GM12878 (cell line): ENCODE results near the gene SLC43A3. TPM values are rescaled to one million over a fixed set of nuclear protein-coding genes. Genes with fewer than 3 reads are reported as not detected.
A peak's percentile ranks its signal among the peaks of the same experiment; 100 is the strongest.

Experiments used
- ATAC-seq: fragments of 200-7000 bp; cut with Tn5 transposase; 3 replicates; pipeline ENCODE4 v1.9.1; 2020; ENCODE audit warnings: mild to moderate bottlenecking, moderate library complexity
- BruUV-seq: library from RNA; stranded (reverse); fragments of 400-500 nt; replicated peaks from 2 replicates; lab custom pipeline; 2021; lab: Mats Ljungman, UMichigan
- CTCF ChIA-PET: fragments of 300-600 bp; sonication (Branson Sonifier 250); formaldehyde crosslinking; extraction: SDS; loops from one replicate; lab custom pipeline; 2021; ENCODE audit warnings: inconsistent platforms; lab: Yijun Ruan, JAX
- POLR2A ChIA-PET: fragments of 350-600 bp; formaldehyde crosslinking; extraction: SDS; loops from one replicate; lab custom pipeline; 2021; ENCODE audit warnings: inconsistent platforms; lab: Charles Lee
- RAD21 ChIA-PET: fragments of 300-600 bp; sonication (Branson Sonifier 250); formaldehyde crosslinking; loops from one replicate; lab custom pipeline; 2023; ENCODE audit warnings: antibody characterized with exemption; ENCODE audit not compliant: unreplicated experiment; lab: Charles Lee
- SMC1A ChIA-PET: fragments of 300-600 bp; sonication (Branson Sonifier 250); formaldehyde crosslinking; loops from one replicate; lab custom pipeline; 2023; ENCODE audit not compliant: unreplicated experiment, uncharacterized antibody; lab: Charles Lee
- DNase-seq: peaks from one replicate; pipeline ENCODE4 v3.0.0-alpha.2; 2011; ENCODE audit warnings: low read depth, low spot score
- FAIRE-seq: peaks from 3 replicates; lab custom pipeline; 2011; peaks lifted over from hg19 to GRCh38; lab: Jason Lieb, UNC
- H2AFZ ChIP-seq: 2 replicates; pipeline ENCODE4 v1.6.0; 2011; ENCODE audit warnings: low read depth, low read length, control low read depth; ENCODE audit not compliant: control insufficient read depth
- H3K27ac ChIP-seq: 2 replicates; pipeline ENCODE4 v1.5.1; 2011; ENCODE audit warnings: control low read depth; ENCODE audit not compliant: control insufficient read depth, insufficient read depth
- H3K27me3 ChIP-seq, 2 experiments: replicated peaks in 1 of 2; 2 replicates each; pipeline versions ENCODE4 v1.6.0 to v1.6.1; 2011; ENCODE audit warnings: low read length in 1 of 2; ENCODE audit not compliant: control insufficient read depth in 2 of 2, insufficient read depth in 2 of 2
- H3K36me3 ChIP-seq, 2 experiments: 2 replicates each; pipeline ENCODE4 v1.5.1; 2011; ENCODE audit warnings: low read length in 1 of 2; ENCODE audit not compliant: control insufficient read depth in 2 of 2, insufficient read depth in 2 of 2
- H3K4me1 ChIP-seq: 2 replicates; pipeline ENCODE4 v1.6.1; 2011; ENCODE audit warnings: mild to moderate bottlenecking, low read length, moderate library complexity, mixed read lengths; ENCODE audit not compliant: control insufficient read depth, insufficient read depth
- H3K4me2 ChIP-seq: 2 replicates; pipeline ENCODE4 v1.6.0; 2011; ENCODE audit warnings: control low read depth; ENCODE audit not compliant: control insufficient read depth, insufficient read depth
- H3K4me3 ChIP-seq: fragments of 200-600 bp; sonication (generic); 2 replicates; pipeline ENCODE4 v1.5.1; 2016
- H3K79me2 ChIP-seq: 2 replicates; pipeline ENCODE4 v1.6.0; 2011; ENCODE audit warnings: low read length; ENCODE audit not compliant: control insufficient read depth, insufficient read depth
- H3K9ac ChIP-seq: 2 replicates; pipeline ENCODE4 v1.8.0; 2011; ENCODE audit warnings: low read length, control low read depth, mixed read lengths; ENCODE audit not compliant: control insufficient read depth, insufficient read depth
- H3K9me3 ChIP-seq: replicated peaks from 3 replicates; pipeline ENCODE4 v1.5.1; 2011; ENCODE audit warnings: mild to moderate bottlenecking, low read length; ENCODE audit not compliant: control insufficient read depth, insufficient read depth
- H4K20me1 ChIP-seq: 2 replicates; pipeline ENCODE4 v1.6.0; 2011; ENCODE audit not compliant: control insufficient read depth, insufficient read depth
- CTCF ChIP-seq, 3 experiments: IDR thresholded peaks in 2 of 3; conservative IDR thresholded peaks in 1 of 3; 2 replicates each; pipeline ENCODE4 v1.5.1; 2011; ENCODE audit warnings: low read depth in 3 of 3, low read length in 3 of 3, mild to moderate bottlenecking in 3 of 3, control low read depth in 2 of 3, moderate library complexity in 2 of 3, inconsistent platforms in 1 of 3, mixed read lengths in 1 of 3; ENCODE audit not compliant: control insufficient read depth in 2 of 3, insufficient read depth in 1 of 3; ENCODE audit errors: extremely low read depth in 1 of 3
- whole genome bisulfite sequencing: methylation state at CpG from one replicate; pipeline ENCODE4 v1.1.6; 2016; ENCODE audit warnings: low lambda C conversion rate; ENCODE audit not compliant: insufficient replicate concordance, insufficient coverage; ENCODE audit errors: missing lambda C conversion rate; 5-methylcytosine and 5-hydroxymethylcytosine counted together
- in situ Hi-C: fragments of 300-500 bp; cut with MboI; formaldehyde crosslinking; loops from 9 replicates; pipeline ENCODE4 v1.14.3; 2018; ENCODE audit warnings: mixed read lengths
- intact Hi-C: fragments of 100-400 bp; cut with micrococcal nuclease; formaldehyde crosslinking; loops from one replicate; pipeline ENCODE4 v1.14.2; 2022; ENCODE audit not compliant: unreplicated experiment
- polyA plus RNA-seq, 11 experiments: library from polyadenylated mRNA; depleted of rRNA in 4 of 11; unstranded in 6 of 11; stranded (reverse) in 5 of 11; fragments of >200 nt; fragmentation: Nextera tagmentation in 4 of 11; fragmentation: Illumina TruSeq in 1 of 11; extraction: Ambion mirVana in 4 of 11; extraction: Trizol in 1 of 11; gene quantifications; 1 replicate in 1 of 11; 2 replicates in 10 of 11; pipeline versions ENCODE4 v1.2.1 to v1.2.3, GENCODE V29; 2011 to 2016; ENCODE audit warnings: inconsistent platforms in 2 of 11, missing spikeins in 2 of 11, low read depth in 1 of 11
- total RNA-seq, 4 experiments: library from RNA; depleted of rRNA in 3 of 4; stranded (reverse); fragments of >200 nt in 3 of 4; fragmentation: Illumina TruSeq in 1 of 4; extraction: Trizol in 1 of 4; gene quantifications; 2 replicates each; pipeline versions ENCODE4 v1.2.1 to v1.2.3, GENCODE V29; 2013 to 2021
- TF ChIP-seq, protein P1 (sequence below): IDR thresholded peaks from 2 replicates; pipeline ENCODE4 v1.6.1; 2012; ENCODE audit warnings: low read depth, low read length, improper control_type of control experiment

The SLC43A3 gene
- total and polyA plus RNA-seq, 10 of the 15 experiments (the other 5 are each of a cell fraction or from before 2014, with no cell fraction given), result 37.5 to 237 (median 132) TPM

DNA sequence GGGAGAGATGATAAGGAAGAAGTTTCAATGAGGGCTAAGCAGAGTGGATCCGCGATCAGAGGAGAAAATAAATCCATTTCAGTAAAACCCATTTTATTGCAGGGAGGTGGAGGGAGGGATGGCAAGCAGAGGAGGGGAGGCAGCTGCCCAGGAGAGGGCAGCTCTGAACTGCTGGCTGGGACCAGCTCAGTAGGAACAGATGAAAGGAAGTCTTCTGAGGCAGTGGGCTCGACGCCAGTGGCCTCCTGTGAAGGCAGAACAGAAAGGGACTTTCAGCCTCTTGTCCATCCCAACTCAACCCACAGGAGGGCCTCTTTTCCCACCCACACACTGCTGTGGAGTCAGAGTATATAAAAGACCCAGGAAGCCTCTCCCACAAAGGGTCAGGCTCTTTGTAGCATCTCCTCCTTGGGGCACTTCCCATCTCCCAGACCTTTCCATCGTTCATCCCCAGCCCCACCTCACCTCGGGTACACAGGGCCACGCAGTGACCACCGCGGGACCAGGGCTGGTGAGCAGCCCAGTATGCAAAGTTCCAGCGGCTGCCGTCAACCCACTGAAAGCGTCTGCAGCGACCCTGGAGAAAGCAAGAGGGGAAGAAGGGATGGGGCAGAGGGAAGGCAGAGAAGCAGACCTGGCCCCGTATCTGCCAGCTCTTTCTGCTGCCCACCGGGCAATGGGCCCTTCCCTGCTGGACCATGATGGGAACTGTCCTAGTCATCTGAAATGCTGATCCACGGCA is 39.5 kb downstream of the SLC43A3 start:
- in situ Hi-C loops, result no loop called here
- Histone ChIP-seq H3K4me2 (no peak overlapping the region), H3K79me2 (no peaks in the 10 kb centered on the region), H3K4me1 (no peaks in the 10 kb centered on the region), H3K4me3 (no peak overlapping the region), H3K27ac (no peak overlapping the region), H3K36me3 (no peaks in the 10 kb centered on the region), H3K27me3 (no peaks in the 10 kb centered on the region), H2AFZ (no peak overlapping the region), H3K9ac (no peak overlapping the region), H4K20me1 (no peaks in the 10 kb centered on the region), H3K9me3 (no peaks in the 10 kb centered on the region)
- TF ChIP-seq, protein P1, sequence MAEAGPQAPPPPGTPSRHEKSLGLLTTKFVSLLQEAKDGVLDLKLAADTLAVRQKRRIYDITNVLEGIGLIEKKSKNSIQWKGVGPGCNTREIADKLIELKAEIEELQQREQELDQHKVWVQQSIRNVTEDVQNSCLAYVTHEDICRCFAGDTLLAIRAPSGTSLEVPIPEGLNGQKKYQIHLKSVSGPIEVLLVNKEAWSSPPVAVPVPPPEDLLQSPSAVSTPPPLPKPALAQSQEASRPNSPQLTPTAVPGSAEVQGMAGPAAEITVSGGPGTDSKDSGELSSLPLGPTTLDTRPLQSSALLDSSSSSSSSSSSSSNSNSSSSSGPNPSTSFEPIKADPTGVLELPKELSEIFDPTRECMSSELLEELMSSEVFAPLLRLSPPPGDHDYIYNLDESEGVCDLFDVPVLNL, result no peak
- TF ChIP-seq CTCF (IDR thresholded peaks at IDR 0.05 in 2 of 3, conservative IDR thresholded peaks at IDR 0.05 in 1 of 3; ENCODE audit: control insufficient read depth in 2 of 3, extremely low read depth in 1 of 3, insufficient read depth in 1 of 3, low read depth in 3 of 3, low read length in 3 of 3), result peak in 1 of 3 experiments; percentile 21; a peak in 2 of 6 replicates
- FAIRE-seq (no peak), ATAC-seq (no peak; the same call in 1 of the 3 replicates), DNase-seq (no peak)
- intact Hi-C loops, result no loop called here
- no TSS peak for BruUV-seq
- CTCF ChIA-PET, result no interaction called here
- POLR2A ChIA-PET, result no interaction called here
- 73% methylated on average over 16 of the region's 16 CpGs for WGBS
- RAD21 ChIA-PET, result no interaction called here
- SMC1A ChIA-PET, result no interaction called here
